ENCODE measurements around the gene QSOX1.

QSOX1 gene

DNA sequence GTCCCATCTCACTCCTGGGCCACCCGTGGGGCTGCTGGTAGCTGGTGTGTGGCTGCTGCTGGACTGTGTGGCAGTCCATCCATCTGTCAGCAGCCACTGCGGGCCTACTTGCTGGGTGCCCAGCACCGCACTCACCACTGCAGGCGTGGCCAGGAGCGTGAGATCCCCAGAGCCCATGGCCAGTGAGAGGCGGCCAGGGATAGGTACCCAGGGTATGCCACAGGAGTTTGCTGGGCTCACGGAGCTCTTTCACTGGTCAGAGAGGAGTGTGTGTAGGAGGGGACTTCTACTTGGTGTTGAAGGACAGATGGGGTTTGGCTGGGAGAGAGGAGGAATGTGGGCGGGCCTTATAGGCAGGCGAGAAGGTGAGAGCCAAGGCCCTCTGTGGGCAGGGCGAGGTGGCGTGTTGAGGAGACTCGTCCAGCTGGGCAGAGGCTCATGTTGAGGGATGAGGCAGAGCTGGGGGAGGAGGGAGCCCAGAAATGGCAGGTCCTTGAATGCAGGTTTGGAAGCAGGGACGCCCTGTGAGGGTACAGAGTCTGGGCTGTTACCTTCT is 15.0 kb downstream of the QSOX1 start:
- DNase-seq (ENCODE audit: low read depth in 2 of 3, low spot score in 2 of 3): no peak

GRCh38 chr1:180170546-180171151 is 16.0 kb downstream of the QSOX1 start:
- DNase-seq (ENCODE audit: low read depth in 2 of 3, low spot score in 2 of 3): no peak

DNA sequence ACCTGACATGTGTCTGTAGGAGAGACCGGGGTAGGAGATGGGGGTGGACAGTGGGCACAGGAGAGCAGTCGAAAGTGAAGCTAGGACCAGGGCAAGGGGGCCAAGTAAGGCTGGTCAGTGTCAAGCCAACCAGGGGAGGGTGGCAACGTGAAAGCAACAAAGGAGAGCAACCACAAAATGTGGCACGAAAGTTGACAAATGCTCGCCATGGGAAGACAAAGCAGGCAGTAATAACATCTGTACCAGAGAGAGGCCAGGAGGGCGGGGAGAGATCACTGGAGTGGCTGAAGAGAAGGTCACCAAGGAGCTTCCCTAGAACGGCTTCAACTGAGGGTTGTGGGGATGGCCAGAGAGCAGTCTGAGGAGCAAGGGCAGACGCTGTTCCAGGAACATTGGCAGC is 17.0 kb downstream of the QSOX1 start:
- no peak for DNase-seq (ENCODE audit: low read depth in 2 of 3, low spot score in 2 of 3)

DNA sequence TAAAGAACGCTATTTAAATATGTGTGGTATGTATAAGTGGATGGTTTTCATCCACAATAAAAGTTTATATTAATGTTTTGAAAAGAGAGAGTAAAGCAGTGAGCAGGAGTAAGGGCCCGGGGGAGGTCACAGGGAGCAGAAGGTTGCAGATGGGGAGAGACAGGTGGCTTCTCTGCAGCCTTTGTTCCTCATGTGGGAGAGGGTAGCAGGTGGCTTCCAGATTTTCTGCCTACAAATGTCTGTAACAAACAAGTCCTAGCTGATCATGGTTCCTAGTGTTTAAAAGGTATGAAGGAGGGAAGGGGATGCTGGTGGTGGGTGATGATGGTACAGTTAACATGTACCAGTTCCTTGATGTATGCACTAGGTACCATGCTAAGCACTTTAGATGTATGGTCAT is 18.8 kb downstream of the QSOX1 start:
- DNase-seq (ENCODE audit: low read depth in 2 of 3, low spot score in 2 of 3): no peak

DNA sequence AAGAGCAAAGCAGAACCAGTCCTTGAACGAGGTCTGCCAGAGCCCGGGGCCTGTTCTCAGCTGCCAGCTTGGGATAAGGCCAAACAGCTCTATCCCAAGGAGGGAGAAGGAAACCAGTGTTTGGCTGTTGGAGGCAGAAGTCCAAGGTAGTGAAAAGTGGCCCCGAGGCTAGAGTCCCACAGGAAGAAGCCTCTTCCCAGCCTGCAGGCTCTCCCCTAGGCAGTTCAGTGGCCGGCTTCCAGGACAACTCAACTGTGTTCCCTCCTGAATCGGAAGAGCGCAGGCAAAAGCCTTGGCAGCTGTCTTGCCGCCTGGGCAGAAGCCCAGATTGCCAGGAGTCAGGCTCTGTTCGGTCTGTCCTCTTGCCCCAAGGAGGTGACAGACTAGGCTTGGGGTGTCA is 19.3 kb downstream of the QSOX1 start:
- no peak for DNase-seq (ENCODE audit: low read depth in 2 of 3, low spot score in 2 of 3)

DNA sequence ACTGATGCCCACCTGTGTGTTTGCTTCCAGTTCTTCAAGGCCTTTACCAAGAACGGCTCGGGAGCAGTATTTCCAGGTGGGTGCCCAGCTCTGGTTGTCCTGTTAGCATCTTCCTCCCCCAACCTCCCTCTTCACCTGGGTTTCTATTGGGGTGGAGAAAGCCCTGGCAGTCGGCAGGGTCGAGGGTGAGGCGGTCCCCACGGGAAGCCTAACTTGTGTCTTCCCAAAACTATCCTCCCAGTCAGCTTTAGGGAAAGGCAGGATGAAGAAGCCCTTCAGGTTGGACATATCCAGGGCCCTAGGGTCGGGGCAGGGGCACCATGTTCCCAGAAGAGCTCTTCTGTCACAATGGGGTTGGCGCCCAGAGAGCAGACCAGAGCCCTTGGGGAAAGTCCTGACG is 20.6 kb downstream of the QSOX1 start:
- DNase-seq (ENCODE audit: low read depth in 2 of 3, low spot score in 2 of 3): no peak

DNA sequence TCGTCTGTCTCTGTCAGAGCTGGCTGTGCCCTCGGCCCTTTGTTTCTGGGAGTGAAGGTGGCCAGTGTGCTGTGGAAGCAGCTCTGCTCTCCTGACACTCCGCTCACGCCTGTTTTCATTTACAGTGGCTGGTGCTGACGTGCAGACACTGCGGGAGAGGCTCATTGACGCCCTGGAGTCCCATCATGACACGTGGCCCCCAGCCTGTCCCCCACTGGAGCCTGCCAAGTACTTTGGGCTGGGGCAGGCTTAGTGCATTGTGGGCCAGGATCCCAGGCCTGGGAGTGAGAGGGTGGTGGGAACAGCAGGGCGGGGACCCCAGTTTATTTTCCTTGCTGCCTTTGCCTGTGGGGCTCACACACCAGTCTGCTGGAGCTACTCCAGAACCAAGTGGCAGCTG is 21.1 kb downstream of the QSOX1 start:
- no peak for DNase-seq (ENCODE audit: low read depth in 2 of 3, low spot score in 2 of 3)

DNA sequence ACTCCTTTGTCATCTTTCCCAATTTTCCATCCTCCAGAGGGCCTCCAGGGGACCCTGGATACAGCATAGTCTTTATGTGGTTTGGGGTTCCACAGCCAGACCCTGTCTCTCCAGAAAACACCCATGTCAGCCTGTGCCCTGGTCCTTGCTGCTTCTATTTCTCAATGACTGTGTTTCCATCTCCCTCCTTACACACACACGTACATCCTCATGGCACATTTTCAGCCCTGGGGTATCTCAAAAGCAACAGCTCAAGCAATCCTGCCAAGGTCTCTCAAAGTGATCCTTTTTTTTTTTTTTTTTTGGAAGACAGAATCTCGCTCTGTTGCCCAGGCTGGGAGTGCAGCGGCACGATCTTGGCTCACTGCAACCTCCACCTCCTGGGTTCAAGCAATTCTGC is 22.3 kb downstream of the QSOX1 start:
- DNase-seq (ENCODE audit: low read depth in 2 of 3, low spot score in 2 of 3): no peak

- DNase-seq (ENCODE audit: low read depth in 2 of 3, low spot score in 2 of 3): no peak
Observed at GRCh38 chr1:180177931-180178330, 23.3 kb downstream of the QSOX1 start.

DNA sequence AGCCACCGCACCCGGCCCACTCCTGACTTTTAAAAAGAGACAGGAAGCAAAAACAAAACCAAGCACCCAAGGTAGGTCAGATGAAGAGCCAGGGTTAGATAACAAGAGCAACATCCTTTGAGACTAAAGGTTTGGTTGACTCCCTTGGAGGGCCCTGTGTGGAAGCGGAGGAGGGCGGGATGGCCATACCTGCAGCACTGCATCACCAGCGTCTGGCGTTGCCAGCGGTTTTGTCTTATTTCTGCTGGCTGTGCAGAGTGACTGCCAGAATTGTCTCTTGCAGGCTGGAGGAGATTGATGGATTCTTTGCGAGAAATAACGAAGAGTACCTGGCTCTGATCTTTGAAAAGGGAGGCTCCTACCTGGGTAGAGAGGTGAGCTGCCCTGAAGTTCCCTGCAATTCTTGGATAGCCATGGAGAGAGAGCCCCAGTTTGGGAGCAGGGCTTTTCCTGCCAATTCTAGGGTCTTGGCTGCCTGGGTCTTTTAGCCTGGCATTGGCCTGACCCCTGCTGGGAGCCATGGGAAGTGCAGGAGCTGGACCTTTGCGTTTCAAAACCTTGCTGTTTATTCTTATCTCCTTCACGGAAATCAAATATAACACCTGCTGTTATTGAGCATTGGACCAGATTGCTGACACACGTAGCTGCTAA is 24.0 kb downstream of the QSOX1 start:
- DNase-seq (ENCODE audit: low read depth in 2 of 3, low spot score in 2 of 3): peak; percentile 9 to 55 (median 44)

- no peak for DNase-seq (ENCODE audit: low read depth in 2 of 3, low spot score in 2 of 3)
Observed at GRCh38 chr1:180179162-180179957, 24.7 kb downstream of the QSOX1 start.

- no peak for DNase-seq (ENCODE audit: low read depth in 2 of 3, low spot score in 2 of 3)
Observed at GRCh38 chr1:180181048-180181447, 26.4 kb downstream of the QSOX1 start.

DNA sequence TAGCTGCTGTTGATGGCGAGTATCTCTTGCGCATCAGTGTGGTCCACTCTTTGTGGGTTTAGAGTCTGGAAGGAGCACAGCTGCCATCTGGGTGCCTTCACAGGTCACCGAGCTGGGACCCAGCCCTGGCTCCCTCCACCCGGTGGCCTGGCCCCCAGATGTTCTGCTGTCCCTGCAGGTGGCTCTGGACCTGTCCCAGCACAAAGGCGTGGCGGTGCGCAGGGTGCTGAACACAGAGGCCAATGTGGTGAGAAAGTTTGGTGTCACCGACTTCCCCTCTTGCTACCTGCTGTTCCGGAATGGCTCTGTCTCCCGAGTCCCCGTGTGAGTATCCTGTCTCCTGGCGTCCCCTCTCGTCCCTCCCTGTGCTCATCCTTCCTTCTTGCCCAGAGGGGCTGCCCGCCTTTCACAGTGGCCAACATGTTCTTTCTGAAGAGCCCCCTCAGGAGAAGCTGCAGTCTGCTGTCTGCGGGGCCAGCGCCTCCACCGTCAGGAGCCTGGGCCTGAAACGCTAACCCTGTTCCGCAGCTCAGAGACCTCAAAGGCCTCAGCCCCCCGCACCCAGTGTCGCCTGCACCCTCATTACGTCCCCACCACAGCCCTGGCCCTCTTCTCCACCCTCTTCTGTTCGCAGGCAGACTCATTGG is 27.4 kb downstream of the QSOX1 start:
- no peak for DNase-seq (ENCODE audit: low read depth in 2 of 3, low spot score in 2 of 3)

GRCh38 chr1:180182643-180183311 is 28.1 kb downstream of the QSOX1 start:
- DNase-seq (ENCODE audit: low read depth in 2 of 3, low spot score in 2 of 3): no peak

DNA sequence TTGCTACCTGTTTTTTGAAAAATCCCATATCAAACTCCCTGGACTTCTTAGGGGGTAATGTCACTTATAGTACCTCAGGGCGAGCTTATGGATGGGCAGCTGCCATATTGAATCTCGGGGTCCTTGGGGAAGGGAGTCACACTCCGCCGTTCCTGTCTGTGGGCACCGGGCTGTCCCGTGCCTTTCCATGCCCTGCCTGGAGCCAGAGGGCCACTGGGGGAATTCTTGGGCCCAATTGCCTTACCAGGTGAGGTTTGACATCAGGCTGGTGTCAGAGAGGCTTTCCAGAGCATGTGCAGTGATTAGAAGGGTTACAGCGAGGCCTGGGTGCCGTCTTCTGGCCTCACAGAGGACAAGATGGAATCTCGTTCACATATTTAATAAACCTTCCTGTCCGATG is 28.8 kb downstream of the QSOX1 start:
- DNase-seq (ENCODE audit: low read depth in 2 of 3, low spot score in 2 of 3): no peak

DNA sequence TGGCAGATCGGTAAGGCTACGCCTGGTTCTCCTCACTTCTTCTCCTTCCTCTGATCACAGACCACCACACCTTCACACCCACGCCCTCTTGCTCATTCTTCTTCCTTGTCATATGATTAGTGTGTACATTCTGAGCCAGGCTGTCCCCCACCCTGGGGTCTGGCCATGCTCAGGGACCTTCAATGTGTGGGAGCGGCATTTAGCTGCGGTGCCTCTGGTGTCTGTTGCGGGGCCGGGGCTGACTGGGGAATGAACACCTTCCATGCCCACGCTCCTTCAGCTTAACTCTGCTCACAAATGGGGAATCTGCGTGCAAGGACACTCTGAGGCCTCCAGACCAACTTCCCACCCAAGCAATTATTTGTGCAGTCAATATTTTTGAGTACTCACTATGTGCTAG is 29.4 kb downstream of the QSOX1 start:
- no peak for DNase-seq (ENCODE audit: low read depth in 2 of 3, low spot score in 2 of 3)

GRCh38 chr1:180185281-180185680 is 30.6 kb downstream of the QSOX1 start:
- DNase-seq (ENCODE audit: low read depth in 2 of 3, low spot score in 2 of 3): no peak

DNA sequence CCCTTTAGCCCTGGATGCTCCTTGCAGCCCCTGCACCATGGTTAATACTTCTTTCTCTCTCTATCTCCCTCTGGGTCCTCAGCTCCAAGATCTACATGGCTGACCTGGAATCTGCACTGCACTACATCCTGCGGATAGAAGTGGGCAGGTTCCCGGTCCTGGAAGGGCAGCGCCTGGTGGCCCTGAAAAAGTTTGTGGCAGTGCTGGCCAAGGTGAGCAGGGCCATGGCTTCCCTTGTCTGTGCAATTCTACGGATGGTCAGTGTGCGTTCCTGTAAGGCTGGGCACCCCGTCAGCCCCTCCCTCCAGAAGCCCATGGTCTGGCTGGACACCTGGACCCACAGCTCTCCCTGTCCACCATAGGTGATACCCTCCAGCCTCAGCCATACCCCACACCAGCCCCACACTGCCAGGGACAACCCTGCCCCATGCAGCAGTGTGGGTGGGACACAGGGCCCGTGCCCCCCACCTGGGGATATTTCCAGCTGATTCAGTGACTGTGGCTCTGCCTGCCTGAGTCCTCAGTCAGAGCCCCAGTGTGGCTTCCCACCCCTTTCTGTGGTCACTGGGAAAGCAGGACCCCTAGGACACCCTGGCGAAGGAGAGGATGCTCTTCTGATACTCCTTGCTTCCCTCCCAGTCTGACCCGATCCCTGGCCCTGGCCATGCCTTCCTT is 31.4 kb downstream of the QSOX1 start:
- DNase-seq (ENCODE audit: low read depth in 2 of 3, low spot score in 2 of 3): no peak

GRCh38 chr1:180186831-180187230 is 32.2 kb downstream of the QSOX1 start:
- no peak for DNase-seq (ENCODE audit: low read depth in 2 of 3, low spot score in 2 of 3)

GRCh38 chr1:180187626-180188025 is 33.0 kb downstream of the QSOX1 start:
- DNase-seq (ENCODE audit: low read depth in 2 of 3, low spot score in 2 of 3): no peak

GRCh38 chr1:180188091-180188506 is 33.4 kb downstream of the QSOX1 start:
- no peak for DNase-seq (ENCODE audit: low read depth in 2 of 3, low spot score in 2 of 3)
